AG09309 (cell line): ENCODE results near the gene DRG2.
A peak's percentile ranks its signal among the peaks of the same experiment; 100 is the strongest.

Experiments used
- DNase-seq: peaks from one replicate; pipeline ENCODE4 v3.0.0-alpha.2; 2010; ENCODE audit warnings: low read depth
- H3K4me3 ChIP-seq: 2 replicates; pipeline ENCODE4 v1.5.1; 2011; ENCODE audit warnings: mild to moderate bottlenecking, low read depth, low read length, moderate library complexity; ENCODE audit not compliant: control insufficient read depth
- CTCF ChIP-seq: IDR thresholded peaks from 2 replicates; pipeline ENCODE4 v1.5.1; 2011; ENCODE audit warnings: mild to moderate bottlenecking, low read depth, low read length, inconsistent platforms; ENCODE audit not compliant: insufficient read depth, control insufficient read depth; ENCODE audit errors: missing control alignments

DRG2 gene

GRCh38 chr17:18140648-18141047, 52.9 kb downstream of the DRG2 start:
- DNase-seq = no peak
- TF ChIP-seq CTCF = no peak
- no peak overlapping the region for H3K4me3 ChIP-seq

GRCh38 chr17:18141210-18141803, 53.6 kb downstream of the DRG2 start:
- H3K4me3 ChIP-seq = no peak overlapping the region
- DNase-seq = peak; percentile 16
- TF ChIP-seq CTCF = peak; percentile 45

GRCh38 chr17:18142417-18142816, 54.7 kb downstream of the DRG2 start:
- no peak for TF ChIP-seq CTCF
- no peak for DNase-seq
- H3K4me3 ChIP-seq = no peak overlapping the region

GRCh38 chr17:18143044-18143936, 55.5 kb downstream of the DRG2 start:
- H3K4me3 ChIP-seq = no peak overlapping the region
- peak; percentile 45 for TF ChIP-seq CTCF
- DNase-seq = no peak

- H3K4me3 ChIP-seq = no peak overlapping the region
- no peak for TF ChIP-seq CTCF
- no peak for DNase-seq
Observed at GRCh38 chr17:18144261-18144660, 56.5 kb downstream of the DRG2 start.

GRCh38 chr17:18144855-18145254, 57.1 kb downstream of the DRG2 start:
- DNase-seq = no peak
- H3K4me3 ChIP-seq = no peak overlapping the region
- TF ChIP-seq CTCF = no peak
